GM04504 (cell line): ENCODE measurements around the gene RUBCNL.

Experiments used
- DNase-seq: peaks from one replicate; pipeline ENCODE4 v3.0.0-alpha.2; 2012; ENCODE audit warnings: low read depth

Gene RUBCNL

GRCh38 chr13:46310066-46310465 is 77.0 kb downstream of the RUBCNL start:
- DNase-seq: no peak

- DNase-seq: no peak
Measured at GRCh38 chr13:46307554-46307953, 79.5 kb downstream of the RUBCNL start.

- DNase-seq: no peak
Measured at GRCh38 chr13:46304546-46304945, 82.5 kb downstream of the RUBCNL start.

- DNase-seq: no peak
Measured at GRCh38 chr13:46303742-46304385, 83.2 kb downstream of the RUBCNL start.

GRCh38 chr13:46297361-46297811 is 89.7 kb downstream of the RUBCNL start:
- DNase-seq: no peak

- peak; percentile 87 for DNase-seq
Measured at GRCh38 chr13:46296921-46297320, 90.1 kb downstream of the RUBCNL start.

GRCh38 chr13:46296115-46296822 is 90.8 kb downstream of the RUBCNL start:
- peak; percentile 92 for DNase-seq

- peak; percentile 38 for DNase-seq
Measured at GRCh38 chr13:46295491-46296114, 91.4 kb downstream of the RUBCNL start.

GRCh38 chr13:46293436-46293835 is 93.6 kb downstream of the RUBCNL start:
- no peak for DNase-seq
